Uterus (tissue), 2 donors: Measurements from ENCODE around the gene SLC4A7.

ENCODE experiments used
- CTCF ChIP-seq, 4 experiments: fragments of 200-600 bp in 2 of 4; fragments of 450-650 bp in 2 of 4; sonication (generic) in 2 of 4; IDR thresholded peaks; one replicate each; pipeline ENCODE4 v1.5.1; 2016 to 2019; ENCODE audit warnings: antibody characterized with exemption in 4 of 4, mild to moderate bottlenecking in 2 of 4, moderate library complexity in 1 of 4
- POLR2A ChIP-seq, 2 donors: fragments of 450-650 bp; IDR thresholded peaks; one replicate each; pipeline ENCODE4 v1.6.1; 2016; ENCODE audit warnings: antibody characterized with exemption in 2 of 2, mild to moderate bottlenecking in 1 of 2, moderate library complexity in 1 of 2

- TF ChIP-seq CTCF (IDR thresholded peaks at IDR 0.05) (no peak), POLR2A (IDR thresholded peaks at IDR 0.05) (no peak)
Observed at GRCh38 chr3:27454914-27455313, 29.3 kb downstream of the SLC4A7 start.
